Activated gamma-delta T cell treated with anti-CD3 and anti-CD28 coated beads, Interleukin-2, amount 50 U/mL, for 16 hours (primary cell): ENCODE results near the gene POM121L12.

Source experiments
- DNase-seq: peaks from one replicate; pipeline ENCODE4 v3.0.0-alpha.2; 2020; ENCODE audit warnings: low read depth

POM121L12 gene

GRCh38 chr7:53035499-53036412 lies at the start of gene POM121L12:
POM121L12 (plus strand) TSS chr7:53035633; CDS start chr7:53035672, 39 bp downstream.
- no peak for DNase-seq

DNA sequence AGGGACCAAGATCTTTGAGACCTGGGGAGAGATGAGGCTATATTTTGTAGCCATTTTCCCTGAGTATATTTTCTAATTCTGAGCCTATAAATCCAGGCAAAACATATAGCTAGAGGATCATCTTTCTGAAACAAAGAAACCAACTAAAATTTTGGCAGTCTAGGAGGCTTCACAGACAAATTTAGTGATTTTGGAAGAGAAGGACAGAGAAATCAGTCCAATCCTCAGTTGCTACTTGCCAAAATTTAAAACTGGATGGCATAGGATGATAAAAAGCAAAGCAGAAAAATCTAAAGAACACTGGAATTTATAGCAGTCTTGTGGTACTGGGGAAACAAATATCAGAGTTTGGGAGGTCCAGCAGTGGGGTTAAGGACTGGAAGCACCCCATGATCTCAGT lies 43.4 kb upstream of the POM121L12 start:
- DNase-seq: no peak

DNA sequence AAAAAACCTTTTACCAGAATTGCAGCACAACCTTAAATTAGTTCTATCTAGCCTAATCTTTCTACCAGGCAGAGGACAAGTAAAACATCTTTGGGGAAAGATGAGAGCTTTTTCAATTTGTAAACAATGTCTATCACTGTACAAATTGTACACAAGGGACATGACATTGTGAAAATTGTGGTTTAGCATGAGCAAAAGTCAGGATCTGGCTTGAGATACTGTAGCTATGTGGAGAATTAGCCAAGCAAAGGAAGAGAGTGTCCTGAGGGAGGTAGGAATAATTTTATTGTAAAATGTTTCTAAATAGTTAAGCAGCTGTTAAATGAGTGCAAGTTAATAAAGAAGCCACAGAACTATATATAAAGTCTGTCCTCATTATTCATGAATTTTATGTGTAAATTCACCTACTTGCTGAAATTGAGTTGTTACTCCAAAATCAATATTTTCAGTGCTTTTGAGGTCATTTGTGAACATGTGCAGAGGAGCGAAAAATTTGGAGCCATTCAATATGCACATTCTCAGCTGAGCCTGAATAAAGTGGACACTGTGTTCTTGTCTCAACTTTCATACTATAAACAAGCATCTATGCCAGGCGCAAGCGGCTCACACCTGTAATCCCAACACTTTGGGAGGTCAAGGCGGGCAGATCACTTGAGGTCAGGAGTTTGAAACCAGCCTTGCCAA lies 42.8 kb upstream of the POM121L12 start:
- no peak for DNase-seq

- no peak for DNase-seq
These were observed 39.8 kb upstream of the POM121L12 start for GRCh38 chr7:52995676-52996075.

DNA sequence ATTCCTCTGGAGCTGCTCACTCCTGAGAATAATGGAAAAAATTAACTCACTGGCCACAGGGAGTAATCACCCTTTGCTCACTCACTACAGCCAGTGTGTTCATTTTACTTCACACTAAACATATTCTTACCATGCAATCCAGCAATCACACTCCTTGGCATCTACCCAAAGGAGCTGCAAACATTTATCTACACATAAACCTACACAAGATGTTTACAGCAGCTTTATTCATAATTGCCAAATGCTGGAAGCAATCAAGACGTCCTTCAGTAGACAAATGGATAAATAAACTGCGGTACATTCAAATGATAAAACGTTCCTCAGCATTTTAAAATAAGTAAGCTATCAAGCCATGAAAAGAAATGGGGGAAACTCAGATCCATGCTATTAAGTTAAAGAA lies 34.2 kb upstream of the POM121L12 start:
- DNase-seq: no peak

DNA sequence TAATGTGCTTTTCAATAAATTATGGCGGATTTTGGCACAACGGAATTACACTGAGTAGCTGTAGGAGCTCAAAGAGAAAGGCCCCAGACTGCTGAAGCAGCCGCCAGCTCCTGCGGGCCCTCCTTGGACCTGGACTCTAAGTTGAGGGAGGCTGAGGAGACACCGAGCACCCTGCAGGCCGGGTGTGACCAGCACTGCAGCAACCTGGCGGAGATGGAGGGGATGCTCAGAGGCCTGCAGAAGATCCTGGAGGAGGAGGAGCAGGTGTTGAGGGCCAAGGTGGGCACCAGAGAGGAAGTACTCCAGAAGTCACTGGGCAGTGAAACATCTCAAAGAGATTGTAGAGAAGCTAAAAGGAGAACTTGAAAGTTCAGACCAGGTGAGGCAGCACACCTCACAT lies 33.0 kb upstream of the POM121L12 start:
- no peak for DNase-seq

DNA sequence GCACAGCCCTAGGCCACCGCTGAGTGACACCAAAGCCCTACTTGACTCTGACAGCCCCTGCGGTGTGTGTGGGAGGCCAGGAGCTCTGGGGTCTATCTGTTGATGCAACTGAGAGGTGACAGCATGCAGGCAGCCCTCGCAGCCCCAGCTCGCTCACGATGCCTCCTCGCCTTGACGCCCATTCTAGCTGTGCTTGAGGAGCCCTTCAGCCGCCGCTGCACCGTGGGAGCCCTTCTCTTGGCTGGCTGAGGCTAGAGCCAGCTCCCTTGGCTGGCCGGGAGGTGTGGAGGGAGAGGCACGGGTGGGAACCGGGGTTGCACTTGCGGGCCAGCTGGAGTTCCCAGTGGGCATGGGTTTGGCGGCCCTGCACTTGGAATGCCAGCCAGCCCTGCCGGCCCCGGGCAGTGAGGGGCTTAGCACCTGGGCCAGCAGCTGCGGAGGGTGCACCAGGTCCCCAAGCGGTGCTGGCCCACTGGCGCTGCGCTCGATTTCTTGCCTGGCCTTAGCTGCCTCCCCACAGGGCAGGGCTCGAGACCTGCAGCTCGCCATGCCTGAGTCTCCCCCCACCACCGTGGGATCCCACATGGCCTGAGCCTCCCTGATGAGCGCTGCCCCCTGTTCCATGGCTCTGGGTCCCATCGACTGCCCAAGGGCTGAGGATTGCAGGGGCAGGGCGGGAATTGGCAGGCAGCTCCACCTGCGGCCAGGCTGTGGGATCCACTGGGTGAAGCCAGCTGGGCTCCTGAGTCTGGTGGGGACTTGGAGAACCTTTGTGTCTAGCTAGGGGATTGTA lies 31.6 kb upstream of the POM121L12 start:
- DNase-seq: no peak

GRCh38 chr7:53013925-53014324 lies 21.5 kb upstream of the POM121L12 start:
- DNase-seq: no peak

- no peak for DNase-seq
These were observed 20.0 kb upstream of the POM121L12 start for GRCh38 chr7:53015463-53015862.

DNA sequence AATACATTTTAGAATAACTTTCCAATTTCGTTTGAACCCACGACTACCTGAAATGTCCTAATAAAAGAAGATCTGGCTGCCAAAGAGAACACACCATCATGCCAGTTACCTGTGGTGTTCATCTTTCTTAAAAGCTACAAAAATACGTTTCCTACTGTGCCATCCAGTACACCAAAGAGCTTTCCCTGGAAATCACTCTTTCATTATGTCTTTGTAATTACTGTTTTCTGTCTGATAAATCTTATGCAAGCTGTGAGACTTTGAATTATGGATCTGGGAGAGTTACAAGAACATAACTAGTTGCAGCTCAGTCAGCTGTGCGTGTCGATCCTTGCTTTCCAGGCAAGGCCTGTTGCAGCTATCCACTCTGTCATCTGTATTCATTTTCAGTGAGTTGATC lies 12.5 kb upstream of the POM121L12 start:
- DNase-seq: no peak

GRCh38 chr7:53048638-53049037 lies 13.2 kb downstream of the POM121L12 start:
- no peak for DNase-seq

- no peak for DNase-seq
These were observed 15.0 kb downstream of the POM121L12 start for GRCh38 chr7:53050433-53050832.

DNA sequence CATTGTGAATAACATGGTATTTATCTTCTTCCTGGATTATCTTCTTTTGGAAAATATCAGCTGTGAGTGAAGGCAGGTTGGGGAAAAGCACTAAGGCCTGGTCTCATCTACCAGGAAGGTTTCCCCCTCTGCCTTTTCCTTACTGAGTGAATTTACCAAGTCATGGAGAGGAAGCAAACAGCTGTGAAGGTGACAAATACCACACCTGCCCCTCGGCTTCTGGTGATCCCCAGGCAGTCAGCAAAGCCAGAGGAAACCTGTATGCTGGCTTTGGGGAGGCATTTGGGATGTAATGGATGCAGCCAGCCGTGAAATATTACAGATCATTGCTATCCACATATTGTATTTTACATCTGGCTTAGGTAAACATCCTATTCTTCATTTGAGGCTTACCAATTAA lies 24.2 kb downstream of the POM121L12 start:
- DNase-seq: no peak

DNA sequence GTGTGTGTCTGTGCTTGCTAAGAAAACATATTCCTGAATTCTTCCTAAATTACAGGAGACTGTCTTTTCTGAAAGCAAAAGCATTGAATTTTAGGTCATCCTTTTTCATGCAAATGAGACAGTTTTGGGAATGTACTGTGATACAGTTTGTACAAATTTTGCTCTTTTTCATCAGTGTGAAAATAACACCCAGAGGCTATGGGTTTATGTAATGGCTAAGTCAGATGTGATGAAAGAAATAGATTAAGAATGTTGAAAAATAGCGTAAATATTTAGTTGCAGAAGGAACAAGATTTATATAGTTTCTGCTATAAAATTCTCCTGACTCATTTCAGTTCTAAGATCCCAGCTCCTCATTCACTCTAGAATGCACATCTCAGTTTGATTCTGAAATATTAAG lies 24.6 kb downstream of the POM121L12 start:
- no peak for DNase-seq

GRCh38 chr7:53062796-53063195 lies 27.4 kb downstream of the POM121L12 start:
- DNase-seq: no peak

GRCh38 chr7:53068673-53069072 lies 33.2 kb downstream of the POM121L12 start:
- DNase-seq: no peak

- DNase-seq: no peak
These were observed 35.5 kb downstream of the POM121L12 start for GRCh38 chr7:53070883-53071282.
